ENCODE data around the gene L1TD1.

Gene L1TD1

GRCh38 chr1:62259551-62259950 lies 64.9 kb downstream of the L1TD1 start:
- no peak for TF ChIP-seq CTCF (IDR thresholded peaks at IDR 0.05; ENCODE audit: extremely low read depth, insufficient read depth, missing control alignments)
- in situ Hi-C loops (cut with MboI; ENCODE audit: low pct_unique_long_range_greater_than_20kb, low sequenced_read_pairs, unreplicated experiment) = no loop called here
- DNase-seq (ENCODE audit: low spot score) = no peak

GRCh38 chr1:62260688-62261087 lies 66.0 kb downstream of the L1TD1 start:
- no peak for TF ChIP-seq CTCF (IDR thresholded peaks at IDR 0.05; ENCODE audit: extremely low read depth, insufficient read depth, missing control alignments)
- DNase-seq (ENCODE audit: low spot score) = no peak
- in situ Hi-C loops (cut with MboI; ENCODE audit: low pct_unique_long_range_greater_than_20kb, low sequenced_read_pairs, unreplicated experiment) = no loop called here
